Fibroblast of villous mesenchyme (primary cell): ENCODE results near the gene VNN1. TPM values are rescaled to one million over a fixed set of nuclear protein-coding genes. Genes with fewer than 3 reads are reported as not detected.

Source experiments
- DNase-seq: peaks from one replicate; pipeline ENCODE4 v3.0.0-alpha.2; 2010; ENCODE audit warnings: low read depth
- H3K4me3 ChIP-seq: 2 replicates; pipeline ENCODE4 v1.5.1; 2011; ENCODE audit warnings: low read depth, mild to moderate bottlenecking, low read length
- CTCF ChIP-seq: IDR thresholded peaks from 2 replicates; pipeline ENCODE4 v1.5.1; 2012; ENCODE audit warnings: low read depth, mild to moderate bottlenecking, low read length; ENCODE audit not compliant: insufficient read depth
- total RNA-seq: library from RNA; depleted of rRNA; stranded (reverse); fragments of >200 nt; gene quantifications from 2 replicates; pipeline ENCODE4 v1.2.3, GENCODE V29; 2012

Gene VNN1
- total RNA-seq, 1 donor, result under 0.01 TPM

DNA sequence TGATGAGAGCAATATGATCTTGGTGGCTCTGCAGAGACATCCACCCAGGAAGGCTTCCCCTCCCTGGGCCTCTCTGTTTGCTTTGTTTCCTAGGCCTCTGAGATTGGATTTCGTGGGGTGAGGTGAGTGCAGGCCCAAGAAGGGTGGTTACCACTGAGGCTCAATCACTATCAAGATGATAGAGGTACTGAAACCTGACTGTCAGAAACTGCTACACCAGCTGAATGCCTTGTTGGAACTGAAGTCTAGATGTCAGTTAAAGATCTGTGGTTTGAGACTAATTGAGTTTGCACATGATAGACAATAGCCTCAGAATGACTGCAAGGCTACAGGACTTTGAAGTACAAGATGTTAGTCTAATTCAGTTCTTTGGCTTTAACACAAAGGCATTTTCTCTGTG lies 15.2 kb downstream of the VNN1 start:
- DNase-seq, result no peak
- TF ChIP-seq CTCF, result no peak

GRCh38 chr6:132695773-132696172 lies 18.1 kb downstream of the VNN1 start:
- no peak overlapping the region for H3K4me3 ChIP-seq
- no peak for DNase-seq
- no peak for TF ChIP-seq CTCF

More for the DNA sequence above, 15.2 kb downstream of the VNN1 start:
- H3K4me3 ChIP-seq, result no peak overlapping the region

GRCh38 chr6:132693478-132693877 lies 20.4 kb downstream of the VNN1 start:
- TF ChIP-seq CTCF, result no peak
- peak; percentile 40 for DNase-seq
- no peak overlapping the region for H3K4me3 ChIP-seq

DNA sequence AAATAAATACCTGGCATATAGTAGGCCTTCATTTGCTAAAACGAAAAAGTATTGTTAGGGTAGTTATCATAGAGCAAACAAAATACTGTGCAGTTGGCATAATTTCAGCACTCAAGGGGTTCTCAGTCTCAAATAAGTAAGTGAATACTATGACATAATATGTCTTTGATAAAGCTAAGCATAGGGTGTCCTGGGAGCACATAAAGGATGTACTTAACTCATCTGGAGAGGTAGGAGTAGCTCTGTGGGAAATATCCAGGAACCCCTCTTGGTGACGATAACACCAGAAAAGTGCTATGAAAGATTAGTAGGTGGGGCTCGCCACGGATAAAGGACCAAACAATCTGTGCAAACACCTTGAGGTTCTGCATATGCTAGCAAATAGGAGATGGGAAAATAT lies 23.2 kb downstream of the VNN1 start:
- DNase-seq, result no peak
- no peak overlapping the region for H3K4me3 ChIP-seq
- no peak for TF ChIP-seq CTCF

- TF ChIP-seq CTCF, result no peak
- peak; percentile 19 for DNase-seq
- no peak overlapping the region for H3K4me3 ChIP-seq
Observed at GRCh38 chr6:132687306-132687705, 26.5 kb downstream of the VNN1 start.

DNA sequence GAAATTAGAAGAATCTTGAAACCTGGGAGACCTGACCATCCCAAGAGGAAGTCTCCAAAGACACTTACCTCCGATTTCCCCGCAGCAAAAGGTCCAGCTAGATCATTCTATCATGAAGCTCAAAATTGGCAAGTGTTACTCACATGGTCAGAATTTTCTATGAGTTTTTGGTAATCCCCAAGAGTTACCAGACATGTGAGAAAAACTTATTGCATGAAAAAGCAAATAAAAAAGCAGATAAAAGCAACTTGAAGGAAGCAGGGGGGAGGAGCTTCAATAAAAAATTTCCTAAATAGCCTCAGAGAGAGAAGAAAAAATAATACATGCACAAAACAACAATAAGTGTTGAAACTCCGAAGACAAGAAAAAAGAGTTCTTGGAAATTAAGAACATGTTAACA lies 27.3 kb downstream of the VNN1 start:
- DNase-seq, result no peak
- H3K4me3 ChIP-seq, result no peak overlapping the region
- TF ChIP-seq CTCF, result no peak

GRCh38 chr6:132685009-132685408 lies 28.8 kb downstream of the VNN1 start:
- H3K4me3 ChIP-seq, result no peak overlapping the region
- no peak for TF ChIP-seq CTCF
- DNase-seq, result no peak
